NK-92 treated with Interleukin-12 subunit alpha and Interleukin-12 subunit beta, amount 100 ng/mL, for 24 hours (cell line): ENCODE measurements around the gene RDH16.
"Not testable (repeated sequence)": the region's sequence is repeated elsewhere in the genome, so short reads cannot be mapped to it uniquely, and the experiment has no call there.

Experiments
- DNase-seq: peaks from one replicate; lab custom pipeline; 2025; lab: John Stamatoyannopoulos, UW

RDH16 gene

DNA sequence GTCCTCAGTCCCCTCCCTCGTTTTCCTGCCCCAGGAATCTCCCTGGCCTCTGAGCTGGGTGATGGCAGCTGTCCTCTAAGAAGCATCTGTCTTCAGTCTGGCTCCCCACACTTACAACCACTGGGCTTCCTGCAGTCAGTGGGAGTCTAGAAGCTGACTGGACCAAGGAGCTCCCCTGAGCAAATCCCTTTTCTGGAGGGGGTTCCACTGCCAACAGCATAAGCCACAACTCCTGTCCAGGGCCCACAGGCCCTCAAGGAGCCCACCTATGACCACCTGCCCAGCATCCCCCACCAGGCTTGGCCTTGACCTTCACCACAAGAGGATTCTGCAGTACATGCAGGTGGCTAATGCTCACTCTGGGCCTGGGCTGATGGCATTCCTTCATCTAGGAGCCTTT, 4.1 kb downstream of the RDH16 start:
- no peak for DNase-seq

DNA sequence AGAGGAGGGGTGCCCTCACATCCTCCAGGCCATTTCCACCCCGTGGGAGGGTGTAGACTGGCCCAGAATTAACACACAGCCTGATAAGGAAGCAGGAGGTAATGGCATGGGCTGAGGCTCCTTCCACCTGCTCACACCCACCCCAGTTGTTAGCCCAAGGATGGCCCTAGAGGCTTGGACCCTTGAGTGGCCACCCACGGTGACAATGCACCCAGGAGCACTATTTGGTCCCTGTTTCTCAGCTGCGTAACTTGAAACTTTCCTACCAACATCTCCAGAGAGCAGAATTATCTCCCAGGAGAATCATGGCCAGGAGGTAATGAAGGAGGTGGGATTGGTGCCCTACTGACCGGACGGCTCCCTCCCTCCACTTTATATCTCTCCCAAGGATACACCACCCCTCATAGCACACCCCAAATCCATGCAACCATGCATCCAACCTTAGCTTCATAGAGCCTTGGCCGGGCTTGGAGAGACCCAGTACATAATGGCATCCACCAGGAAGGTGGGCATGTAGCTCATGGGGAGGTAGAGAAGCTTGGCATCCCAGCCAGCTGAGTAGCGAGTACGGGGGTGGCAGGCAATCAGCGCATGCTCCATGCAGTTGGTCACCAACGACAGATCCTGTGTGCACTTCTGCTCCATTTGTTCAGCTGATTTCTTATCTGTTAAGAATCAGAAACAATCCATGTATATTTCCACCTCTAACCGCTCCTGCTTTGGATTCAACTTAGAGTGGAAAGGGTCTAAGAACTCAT, 5.6 kb downstream of the RDH16 start:
- DNase-seq, result no peak

DNA sequence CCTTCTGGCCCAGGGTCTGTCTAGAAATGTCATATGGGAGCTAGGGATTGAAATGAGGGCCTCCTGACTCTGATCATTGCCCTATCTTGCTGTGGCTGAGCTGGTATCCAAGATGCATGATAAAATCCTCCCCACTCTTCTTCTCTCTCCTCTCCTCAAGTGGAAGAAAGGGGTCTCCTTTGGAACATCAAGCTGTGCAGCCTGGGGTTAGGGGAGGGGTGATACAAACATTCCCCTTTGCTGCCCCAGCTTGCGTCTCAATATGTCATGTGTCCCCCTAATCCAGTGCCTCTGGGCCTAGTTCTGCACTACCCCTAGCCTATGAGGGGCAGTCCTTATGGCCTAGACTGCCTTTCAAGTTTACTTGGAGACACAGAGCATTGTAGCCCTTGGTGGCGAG, 8.5 kb downstream of the RDH16 start:
- DNase-seq, result no peak

DNA sequence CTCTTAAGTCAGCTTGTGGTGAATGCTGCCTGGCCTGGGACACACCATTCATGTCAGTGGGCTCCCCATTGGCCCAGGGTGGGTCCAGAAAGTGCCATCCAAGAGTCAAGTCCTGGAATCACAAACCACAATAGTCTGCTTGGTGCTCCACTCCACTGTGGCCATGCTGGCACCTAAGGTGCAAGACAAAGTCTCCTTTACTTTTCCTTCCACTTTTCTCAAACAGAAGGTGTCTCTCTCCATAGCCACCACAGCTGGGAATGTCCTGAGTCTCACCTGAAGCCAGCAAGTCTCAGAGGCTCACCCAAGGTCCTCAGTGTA, 9.0 kb downstream of the RDH16 start:
- DNase-seq, result no peak

DNA sequence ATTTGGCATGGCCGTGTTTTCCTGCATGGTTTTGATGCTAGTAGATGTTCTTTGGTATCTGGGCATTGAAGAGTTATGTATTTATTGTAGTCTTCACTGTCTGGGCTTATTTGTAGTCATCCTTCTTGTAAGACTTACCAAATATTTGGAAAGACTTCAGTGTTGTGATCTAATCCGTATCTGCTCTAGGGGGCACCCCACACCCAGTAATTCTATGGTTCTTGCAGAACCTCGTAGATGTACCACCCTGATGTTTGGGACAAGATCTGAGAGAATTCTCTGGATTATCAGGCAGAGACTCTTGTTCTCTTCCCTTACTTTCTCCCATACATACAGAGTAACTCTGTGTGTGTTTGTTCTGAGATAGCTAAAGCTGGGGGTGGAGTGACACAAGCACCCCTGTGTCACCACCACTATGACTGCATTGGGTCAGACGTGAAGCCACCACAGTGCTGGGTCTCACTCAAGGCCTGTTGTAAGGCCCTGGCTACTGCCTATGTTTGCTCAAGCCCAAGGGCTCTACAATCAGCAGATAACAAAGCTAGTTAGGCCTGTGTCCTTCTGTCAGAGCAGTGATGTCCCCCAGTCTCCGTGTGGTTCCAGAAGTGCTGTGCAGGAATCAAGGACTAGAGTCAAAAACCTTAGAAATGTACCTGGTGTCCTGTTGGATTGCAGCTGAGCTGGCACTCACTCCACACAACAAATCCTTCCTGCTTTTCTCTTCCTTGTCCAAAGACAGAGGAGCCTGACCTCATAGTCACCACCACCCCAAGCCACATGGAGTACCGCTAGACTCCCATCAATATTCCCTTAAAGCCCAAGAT, 9.6 kb downstream of the RDH16 start:
- no peak for DNase-seq

DNA sequence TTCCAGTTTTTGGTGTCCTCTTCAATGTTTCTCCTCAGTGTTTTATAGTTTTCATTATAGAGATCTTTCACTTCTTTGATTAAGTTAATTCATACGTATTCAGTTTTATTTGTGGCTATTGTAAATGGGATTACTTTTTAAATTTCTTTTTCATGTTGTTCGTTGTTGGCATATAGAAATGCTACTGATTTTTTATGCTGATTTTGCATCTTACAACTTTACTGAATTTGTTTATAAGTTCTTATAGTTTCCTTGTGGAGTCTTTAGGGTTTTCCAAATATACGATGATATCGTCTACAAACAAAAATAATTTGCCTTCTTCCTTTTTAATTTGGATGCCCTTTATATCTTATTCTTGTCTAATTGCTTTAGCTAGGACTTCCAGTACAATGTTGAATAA, 13.5 kb downstream of the RDH16 start:
- DNase-seq, result no peak

DNA sequence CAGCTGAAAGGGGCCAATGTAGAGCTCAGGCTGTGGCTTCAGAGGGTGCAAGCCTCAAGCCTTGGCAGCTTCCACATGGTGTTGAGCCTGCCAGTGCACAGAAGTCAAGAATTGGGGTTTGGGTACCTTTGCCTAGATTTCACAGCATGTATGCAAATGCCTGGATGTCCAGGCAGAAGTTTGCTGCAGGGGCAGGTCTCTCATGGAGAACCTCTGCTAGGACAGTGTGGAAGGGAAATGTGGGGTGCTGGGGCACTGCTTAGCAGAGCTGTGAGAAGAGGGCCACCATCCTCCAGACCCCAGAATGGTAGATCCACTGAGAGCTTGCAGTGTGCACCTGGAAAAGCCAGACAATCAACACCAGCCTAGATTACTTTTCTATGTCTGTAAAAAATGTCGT, 14.0 kb downstream of the RDH16 start:
- not testable (repeated sequence) for DNase-seq

DNA sequence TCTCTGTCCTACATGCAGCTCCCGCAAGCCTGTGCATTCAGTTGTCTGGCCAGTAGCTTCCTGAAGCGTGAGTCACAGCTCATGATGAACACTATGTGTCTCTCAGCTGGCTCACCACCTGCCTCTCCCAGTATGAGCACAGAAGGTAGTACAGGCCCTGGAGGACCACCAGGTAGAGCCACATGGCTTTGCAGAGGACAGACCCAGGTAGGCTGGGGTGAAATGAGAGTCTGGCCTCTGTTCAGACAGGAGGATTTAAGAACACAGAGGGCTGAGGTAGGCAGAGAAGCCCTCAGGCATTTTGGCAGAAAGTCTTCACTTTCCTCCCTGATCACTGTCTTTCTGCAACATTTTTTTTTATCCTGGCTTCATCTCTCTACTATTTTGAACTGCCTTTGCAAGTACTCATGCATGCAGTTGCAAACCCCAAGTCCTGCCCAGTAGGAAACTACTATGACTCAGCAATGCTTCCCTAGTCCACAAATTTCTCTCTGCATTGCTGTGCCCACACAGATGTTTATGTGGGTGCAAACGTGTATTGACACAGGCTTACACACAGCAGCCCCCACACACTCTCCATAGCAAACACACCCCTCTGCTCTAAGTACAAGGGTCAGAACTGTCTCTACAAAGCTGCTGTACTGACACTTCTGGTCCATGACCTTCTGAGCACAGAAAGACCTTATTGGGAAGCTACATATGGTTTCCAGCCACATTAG, 15.9 kb downstream of the RDH16 start:
- DNase-seq, result no peak

DNA sequence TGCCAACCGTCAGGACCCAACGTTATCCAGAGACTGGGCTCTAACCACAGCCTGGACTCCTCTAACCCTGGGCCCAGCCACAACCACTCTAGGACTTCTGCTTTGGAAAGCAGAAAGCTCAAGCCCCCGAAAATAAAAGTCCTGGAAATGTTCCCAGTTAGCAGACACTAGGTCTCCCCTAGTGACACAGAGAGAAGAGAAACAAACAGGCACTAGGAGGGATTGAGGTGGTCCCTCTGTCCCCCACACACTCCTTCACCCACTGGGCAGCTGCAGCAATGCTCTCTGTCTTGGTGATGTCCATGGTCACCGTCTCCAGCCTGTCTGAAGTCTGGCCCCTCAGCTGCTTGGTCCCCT, 16.5 kb downstream of the RDH16 start:
- DNase-seq, result not testable (repeated sequence)

DNA sequence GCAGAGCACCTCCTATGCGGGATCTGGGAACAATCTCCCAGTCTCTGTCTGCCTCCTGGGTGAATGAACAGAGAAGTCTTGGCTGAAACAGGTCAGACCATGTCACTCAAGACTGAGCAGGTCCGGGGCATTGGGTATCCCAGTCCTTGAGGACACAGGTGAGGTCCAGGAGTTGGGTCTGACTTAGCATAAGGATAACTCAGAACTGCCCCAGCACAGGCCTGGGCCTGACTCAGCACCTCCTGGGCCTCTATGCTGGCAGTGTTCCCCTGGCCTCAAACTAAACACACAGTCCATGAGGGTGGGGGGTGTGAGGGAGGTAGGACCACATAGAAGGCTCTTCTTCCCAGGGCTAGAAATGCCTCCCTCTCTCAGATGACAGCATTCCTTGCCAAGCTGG, 21.7 kb downstream of the RDH16 start:
- no peak for DNase-seq

DNA sequence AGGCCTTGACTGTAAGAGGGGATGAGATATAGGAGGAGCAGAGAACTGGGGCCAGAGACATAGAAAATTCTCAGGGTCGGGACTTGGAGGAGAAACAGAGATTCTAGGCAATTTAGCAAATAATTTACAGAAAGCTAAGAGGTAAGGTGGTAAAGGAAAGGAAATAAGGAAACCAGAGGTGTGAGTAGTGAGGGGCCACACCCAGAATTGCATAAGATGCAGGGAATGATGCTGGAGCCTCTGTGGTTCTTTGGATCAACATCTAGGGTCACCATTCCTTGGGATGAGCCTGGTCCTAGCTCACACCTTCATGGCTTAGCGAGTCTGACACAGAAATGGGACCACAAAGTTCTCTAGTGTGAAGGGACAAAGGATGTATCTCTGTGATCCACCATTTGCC, 22.3 kb downstream of the RDH16 start:
- no peak for DNase-seq

DNA sequence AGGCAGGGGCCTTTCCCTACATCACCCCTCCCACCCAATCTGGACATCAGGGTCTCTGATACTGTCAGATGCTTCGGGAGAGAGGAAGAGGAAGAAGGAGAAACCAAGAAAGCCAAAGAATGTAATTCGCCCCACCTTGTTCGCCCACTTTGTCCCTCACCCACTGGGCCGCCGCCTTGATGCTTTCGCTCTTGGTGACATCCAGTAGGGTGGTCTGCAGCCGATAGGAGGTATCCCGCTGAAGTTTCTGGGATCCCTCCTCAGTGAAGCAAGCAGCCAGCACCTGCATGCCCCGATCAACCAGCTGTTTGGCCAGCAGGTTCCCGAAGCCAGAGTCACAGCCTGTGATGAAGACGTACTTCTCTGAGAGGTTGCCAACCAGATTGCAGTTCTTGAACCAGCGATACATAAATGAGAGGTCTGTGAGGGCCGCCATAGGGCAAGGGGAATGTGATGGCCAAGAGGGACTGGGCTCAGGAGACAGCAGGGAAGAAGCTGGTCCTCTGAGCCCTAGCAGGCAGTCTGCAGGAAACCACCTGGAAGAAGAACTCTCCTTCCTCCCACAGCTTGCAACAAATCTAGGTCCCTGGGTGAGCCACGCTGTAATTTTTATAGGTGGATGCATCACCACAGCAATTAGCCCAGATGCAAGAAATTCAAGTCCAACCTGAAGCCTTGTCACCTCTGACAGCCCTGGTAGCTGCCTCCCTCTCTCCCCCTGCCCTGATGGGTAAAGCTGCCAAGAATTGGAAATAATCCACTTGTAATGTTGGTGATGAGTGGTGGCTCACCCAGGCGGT, 23.4 kb downstream of the RDH16 start, which contains the start of gene SDR9C7:
Gene SDR9C7 (minus strand): TSS at position 583 of the 800 bp plus-strand sequence. CDS start 147 bp downstream, at position 436.
- no peak for DNase-seq

DNA sequence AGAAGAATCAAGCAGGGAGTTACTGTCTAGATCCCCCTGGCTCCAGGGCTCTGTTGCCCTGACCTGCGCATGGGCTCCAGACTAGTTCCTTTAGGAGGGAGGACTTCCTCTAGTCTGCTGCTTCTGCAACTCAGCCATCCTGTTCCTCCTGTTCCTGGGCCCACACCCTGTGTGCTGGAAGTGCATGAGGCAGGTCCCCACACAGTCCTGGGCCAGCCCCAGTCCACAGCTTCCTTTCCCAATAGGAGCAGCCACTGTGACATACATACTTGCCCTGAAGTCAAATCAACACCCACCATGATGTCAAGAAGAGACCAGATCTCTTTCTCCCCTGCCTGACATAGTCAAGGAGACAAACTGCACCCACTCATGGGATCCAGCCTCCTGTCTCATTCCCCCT, 24.5 kb downstream of the RDH16 start:
- no peak for DNase-seq

DNA sequence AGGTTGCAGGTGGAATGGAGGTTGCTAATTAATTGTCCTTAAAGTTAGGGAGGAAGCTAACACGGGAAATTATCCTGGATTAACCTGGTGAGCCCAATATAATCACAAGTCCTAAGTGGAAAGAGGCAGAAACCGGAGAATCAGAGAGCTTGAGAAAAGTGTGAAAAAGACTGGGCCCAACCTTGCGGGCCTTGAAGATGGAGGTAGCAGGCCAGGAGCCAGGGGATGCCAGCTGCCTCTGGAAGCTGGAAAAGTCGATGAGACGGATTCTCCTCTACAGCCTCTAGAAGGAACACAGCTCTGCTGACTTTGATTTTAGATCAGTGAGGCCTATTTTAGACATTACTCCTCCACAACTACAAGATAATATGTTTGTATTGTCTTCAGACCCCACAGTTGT, 25.3 kb downstream of the RDH16 start:
- no peak for DNase-seq

DNA sequence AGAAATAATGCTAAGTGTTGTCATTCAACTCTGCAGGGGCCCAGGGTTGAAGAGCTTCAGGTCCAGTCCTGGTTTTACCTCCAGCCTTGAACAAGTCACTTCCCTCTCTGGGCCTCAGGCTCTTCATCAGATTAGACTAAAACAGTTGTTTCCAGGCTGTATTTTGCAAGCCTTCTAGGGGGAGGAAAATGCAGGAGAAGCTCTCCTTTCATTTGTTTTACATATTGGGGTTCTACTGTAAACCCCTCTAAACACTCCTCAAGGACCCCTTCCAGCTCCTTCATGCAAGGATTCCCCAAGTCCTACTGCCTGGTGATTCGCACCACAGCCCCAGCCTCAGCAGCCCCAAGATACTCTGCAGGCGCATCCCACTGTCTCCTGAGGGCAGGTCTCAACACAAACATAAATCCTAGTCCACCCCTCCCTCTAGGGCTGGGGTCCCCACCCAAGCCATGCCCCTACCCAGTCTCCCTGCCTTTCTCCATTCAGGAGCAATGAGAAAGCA, 25.9 kb downstream of the RDH16 start:
- DNase-seq, result no peak

DNA sequence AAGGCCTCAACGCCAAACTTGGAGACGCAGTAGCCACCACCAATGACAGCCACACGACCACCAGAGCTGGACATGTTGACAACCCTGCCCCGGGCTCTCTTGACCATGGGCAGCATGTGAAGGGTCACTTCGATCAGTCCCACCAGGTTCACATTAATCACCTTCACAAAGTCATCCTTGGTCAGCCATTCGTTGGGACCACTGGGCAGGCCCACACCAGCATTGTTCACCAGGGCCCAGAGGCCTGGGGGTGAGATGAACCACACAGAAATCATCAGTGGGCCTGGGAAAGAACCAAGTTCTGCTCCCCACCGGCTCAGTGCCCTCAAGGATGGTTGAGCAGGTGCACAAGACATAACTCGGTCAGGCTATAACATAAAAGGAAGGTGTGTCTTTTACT, 27.2 kb downstream of the RDH16 start:
- DNase-seq, result no peak

DNA sequence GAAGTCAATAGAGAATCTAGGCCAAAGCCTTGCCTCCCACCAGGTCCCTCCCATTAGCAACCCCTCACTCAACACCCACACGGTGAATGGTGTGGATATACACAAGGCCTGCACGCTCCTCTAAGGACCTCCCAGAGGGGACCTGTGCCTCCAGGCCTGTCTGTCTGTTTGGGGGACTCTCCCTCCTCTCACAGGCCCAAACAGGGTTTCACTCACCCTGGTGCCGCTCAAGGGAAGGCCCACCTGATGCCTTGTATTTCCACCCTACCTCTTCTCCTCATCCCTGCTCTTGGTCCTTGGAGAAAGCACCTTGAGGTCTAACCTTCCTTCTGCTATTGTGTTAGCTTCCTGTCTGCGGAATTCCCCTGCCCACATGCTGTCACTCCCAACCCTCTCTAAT, 27.6 kb downstream of the RDH16 start:
- no peak for DNase-seq

DNA sequence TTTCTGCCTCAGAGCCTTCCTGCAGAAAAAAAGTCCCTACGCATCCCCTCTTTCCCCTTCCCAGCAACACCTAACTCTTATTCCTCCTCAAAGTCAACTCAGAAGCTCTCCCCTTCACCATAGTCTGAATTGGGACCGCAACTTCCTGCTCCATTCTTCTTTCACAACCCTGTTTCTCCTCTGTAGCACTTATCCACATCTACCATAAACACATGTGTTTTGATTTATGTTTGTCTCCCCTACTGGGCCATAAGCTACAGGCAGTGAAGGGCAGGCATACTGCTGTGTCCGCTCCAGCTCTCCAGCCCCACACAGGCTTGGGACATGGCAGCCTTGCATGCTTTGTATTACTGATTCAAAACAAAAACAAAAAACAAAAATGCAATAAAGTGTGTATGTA, 29.1 kb downstream of the RDH16 start:
- no peak for DNase-seq

DNA sequence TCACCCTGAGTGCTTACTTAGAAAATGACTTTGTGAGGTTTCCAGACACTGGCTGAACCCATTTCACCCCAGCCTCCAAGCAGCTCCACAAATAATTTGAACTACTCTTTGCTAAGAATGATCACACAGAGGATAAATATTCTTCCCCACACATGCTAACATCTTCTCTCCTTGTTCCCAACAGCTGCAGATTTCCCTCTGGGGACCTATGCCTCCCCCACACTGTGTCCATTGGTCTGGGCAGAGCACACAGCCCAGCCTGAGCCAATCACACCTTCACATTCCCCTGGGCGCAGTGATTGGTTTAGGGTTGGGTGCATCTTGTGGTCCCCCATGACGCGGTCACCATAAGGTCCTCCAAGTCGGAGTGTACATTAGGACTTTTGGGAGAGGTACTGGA, 30.1 kb downstream of the RDH16 start:
- no peak for DNase-seq

DNA sequence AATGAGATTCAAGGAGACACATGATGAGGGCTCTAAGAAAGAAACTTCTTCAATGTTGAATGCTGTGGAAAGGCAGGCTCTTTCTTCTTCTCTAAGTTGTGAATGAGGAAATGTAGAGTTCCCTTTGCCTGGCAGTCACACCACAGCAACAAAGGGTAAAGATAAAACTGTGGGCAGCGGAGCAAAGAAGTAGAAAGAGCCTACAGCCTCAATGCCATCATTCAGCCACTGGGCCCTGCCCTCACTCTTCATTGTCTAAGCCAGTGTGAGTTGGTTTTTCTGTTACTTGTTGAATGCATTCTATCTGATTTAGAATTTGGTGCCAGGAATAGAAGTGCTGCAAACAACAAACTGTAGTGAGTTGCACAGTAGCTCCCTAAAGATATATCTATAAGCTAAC, 35.4 kb downstream of the RDH16 start:
- DNase-seq, result no peak

DNA sequence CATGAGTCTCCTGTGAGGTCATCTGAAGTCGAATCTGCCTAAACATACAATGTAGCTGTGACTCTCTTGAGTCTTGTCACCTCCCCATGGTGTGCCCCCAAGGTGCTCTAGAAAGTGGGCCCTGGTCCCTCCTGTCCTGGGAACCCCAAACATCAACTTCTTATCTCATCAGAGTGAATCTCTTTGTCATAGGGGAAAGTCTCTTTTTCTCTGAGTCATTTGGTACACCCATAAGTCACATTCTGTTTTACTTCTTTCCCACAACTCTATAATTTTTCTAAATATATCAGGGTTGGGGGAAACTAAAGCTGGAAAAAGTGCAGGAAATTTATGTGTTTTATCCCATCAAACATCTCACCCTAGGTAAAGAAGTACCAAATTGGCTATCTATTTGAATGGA, 36.1 kb downstream of the RDH16 start:
- no peak for DNase-seq

DNA sequence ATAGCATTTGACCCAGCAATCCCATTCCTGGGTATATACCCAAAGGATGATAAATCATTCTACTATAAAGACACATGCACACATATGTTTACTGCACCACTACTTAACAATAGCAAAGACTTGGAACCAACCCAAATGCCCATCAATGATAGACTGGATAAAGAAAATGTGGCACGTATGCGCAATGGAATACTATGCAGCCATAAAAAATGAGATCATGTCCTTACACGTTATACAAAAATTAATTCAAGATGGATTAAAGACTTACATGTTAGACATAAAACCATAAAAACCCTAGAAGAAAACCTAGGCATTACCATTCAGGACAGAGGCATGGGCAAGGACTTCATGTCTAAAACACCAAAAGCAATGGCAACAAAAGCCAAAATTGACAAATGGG, 39.3 kb downstream of the RDH16 start:
- not testable (repeated sequence) for DNase-seq
